GM12874 (cell line): Measurements from ENCODE around the gene PCBP3.

Source experiments
- TF ChIP-seq, protein P1 (sequence below): IDR thresholded peaks from 2 replicates; pipeline ENCODE4 v1.5.1; 2011; ENCODE audit warnings: low read depth, mild to moderate bottlenecking, control low read depth, low read length, moderate library complexity; ENCODE audit not compliant: insufficient read depth

Gene PCBP3

DNA sequence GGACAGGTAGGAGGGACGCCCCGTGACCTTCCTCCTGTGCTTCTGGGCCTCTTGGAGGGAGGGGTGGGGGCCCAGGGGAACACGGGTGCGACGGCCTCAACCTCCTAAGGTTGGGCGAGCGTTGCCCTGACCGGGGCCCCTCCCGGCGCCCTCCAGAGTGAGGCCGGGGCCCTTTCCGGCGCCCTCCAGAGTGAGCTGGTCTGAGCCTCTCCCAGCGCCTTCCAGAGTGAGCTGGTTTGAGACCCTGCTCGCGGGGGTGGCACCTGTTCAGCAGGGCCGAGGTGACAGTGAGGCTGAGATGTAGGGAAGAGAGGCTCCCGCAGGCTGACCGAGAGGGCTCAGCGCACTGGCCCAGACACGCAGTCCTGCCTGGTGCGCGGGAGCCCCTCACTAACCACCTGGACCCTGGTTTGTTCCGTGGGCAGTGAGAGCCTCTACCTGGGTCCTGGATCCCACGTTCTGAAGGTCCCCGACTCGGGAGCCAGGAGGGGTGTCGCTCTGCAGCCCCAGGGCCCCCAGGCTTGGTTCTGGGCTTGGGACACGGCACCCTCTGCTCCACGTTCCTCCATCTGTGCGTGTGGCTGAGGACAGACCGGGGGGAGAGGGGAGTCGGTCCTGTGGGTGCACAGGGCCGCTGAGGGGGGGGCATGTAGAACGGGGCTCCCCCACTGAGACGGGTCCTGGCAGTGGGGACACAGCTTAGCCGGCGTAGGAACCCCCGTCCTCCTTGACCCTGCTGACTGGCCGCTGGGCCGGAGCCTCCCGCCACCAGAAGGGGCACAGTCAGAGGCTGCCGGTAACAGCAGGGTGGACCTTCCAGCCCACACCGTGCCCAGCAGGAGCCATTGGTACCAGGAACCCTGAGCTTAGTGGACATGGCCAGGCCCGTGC lies 339.5 kb downstream of the PCBP3 start:
- TF ChIP-seq, protein P1, sequence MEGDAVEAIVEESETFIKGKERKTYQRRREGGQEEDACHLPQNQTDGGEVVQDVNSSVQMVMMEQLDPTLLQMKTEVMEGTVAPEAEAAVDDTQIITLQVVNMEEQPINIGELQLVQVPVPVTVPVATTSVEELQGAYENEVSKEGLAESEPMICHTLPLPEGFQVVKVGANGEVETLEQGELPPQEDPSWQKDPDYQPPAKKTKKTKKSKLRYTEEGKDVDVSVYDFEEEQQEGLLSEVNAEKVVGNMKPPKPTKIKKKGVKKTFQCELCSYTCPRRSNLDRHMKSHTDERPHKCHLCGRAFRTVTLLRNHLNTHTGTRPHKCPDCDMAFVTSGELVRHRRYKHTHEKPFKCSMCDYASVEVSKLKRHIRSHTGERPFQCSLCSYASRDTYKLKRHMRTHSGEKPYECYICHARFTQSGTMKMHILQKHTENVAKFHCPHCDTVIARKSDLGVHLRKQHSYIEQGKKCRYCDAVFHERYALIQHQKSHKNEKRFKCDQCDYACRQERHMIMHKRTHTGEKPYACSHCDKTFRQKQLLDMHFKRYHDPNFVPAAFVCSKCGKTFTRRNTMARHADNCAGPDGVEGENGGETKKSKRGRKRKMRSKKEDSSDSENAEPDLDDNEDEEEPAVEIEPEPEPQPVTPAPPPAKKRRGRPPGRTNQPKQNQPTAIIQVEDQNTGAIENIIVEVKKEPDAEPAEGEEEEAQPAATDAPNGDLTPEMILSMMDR = no peak

DNA sequence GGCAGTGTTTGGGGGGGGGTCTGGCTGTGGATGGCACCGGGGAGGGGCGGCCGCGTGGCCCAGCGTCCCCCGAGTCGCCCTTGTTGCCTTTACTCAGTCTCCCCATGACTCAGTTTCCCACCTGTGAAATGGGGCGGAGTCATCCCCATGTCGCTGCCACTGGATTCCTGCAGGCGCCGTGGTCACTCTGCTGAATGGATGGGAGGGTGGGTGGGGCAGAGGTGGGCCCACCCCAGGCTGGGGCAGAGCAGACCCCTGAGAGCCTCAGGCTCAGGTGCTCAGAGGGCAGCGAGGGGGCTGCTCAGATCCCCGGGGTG lies 340.1 kb downstream of the PCBP3 start:
- TF ChIP-seq, protein P1 = no peak

DNA sequence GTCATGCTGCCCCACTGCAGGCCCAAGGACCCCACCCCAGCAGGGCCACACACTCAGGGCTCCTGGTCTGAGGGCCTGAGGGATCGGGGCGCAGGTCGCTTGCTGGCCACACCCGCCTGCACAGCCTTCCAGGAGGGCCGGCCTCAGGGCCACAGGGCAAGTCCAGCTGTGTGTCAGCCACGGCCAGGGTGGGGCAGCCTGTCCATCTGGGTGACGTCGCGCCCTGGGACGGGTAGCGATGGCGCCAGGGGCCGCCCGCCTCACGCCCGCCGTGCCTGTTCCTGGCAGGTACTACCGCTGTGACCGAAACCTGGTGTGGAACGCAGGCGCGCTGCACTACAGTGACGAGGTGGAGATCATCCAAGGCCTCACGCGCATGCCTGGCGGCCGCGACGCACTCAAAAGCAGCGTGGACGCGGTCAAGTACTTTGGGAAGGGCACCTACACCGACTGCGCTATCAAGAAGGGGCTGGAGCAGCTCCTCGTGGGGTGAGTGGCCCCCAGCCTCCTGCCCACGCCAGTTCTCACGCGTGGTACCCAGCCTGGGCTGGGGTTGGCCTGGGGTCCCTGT lies 340.5 kb downstream of the PCBP3 start:
- TF ChIP-seq, protein P1 = no peak

DNA sequence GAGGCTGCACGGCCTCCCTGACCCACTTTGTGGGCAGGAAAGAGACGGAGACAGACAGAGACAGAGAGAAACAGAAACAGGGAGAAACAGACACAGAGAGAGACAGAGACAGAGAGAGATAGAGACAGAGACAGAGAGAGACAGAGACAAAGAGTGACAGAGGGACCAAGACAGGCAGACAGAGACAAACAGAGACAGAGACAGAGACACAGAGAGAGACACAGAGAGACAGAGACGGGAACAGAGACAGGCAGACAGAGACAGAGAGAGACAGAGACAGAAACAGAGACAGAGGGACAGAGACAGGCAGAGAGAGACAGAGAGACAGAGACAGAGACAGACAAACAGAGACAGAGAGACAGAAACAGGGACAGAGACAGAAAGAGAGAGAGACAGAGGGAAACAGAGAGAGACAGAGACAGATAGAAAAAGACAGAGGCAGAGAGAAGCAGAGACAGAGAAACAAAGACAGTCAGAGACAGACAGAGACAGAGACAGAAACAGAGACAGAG lies 341.1 kb downstream of the PCBP3 start:
- TF ChIP-seq, protein P1 = no peak

DNA sequence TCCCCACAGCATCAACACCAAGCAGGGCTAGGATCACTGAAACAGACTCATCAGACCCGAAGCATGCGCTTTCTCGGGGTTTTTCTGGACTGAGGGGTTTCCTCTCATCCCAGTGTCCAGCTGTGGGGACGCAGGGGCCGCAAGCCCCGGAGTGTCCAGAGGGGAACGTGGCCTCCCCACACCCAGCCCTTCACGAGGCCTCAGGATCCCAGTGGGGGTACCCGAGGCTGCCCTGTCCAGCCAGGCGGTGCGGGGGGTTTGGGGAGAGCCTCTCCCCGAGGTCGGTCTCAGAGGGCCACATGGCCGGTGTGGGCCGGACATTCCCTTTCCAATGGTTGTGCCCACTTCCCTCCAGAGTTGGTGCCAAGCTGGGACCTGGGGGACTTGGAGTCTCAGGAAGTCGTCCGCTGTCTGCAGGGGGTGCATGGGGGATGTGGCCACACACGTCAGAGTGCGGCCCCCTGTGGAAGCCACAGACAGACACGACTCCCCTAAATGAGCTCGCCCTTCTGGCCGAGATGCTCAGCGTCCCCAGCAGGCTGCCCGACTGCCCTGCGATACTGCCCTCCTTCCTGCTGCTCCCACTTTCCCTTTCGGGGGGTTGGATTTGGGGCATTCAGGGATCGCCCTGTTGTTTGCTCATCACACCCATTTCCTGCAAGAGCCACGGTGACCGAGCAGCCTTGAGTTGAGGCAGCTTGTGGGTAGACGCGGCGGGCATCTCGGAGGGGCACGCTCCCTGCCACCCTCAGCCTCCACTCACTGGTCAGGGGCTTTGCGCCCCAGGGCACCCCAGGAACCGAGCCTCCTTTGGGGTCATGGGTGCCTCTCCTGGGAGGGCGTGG lies 342.2 kb downstream of the PCBP3 start:
- TF ChIP-seq, protein P1 = no peak

DNA sequence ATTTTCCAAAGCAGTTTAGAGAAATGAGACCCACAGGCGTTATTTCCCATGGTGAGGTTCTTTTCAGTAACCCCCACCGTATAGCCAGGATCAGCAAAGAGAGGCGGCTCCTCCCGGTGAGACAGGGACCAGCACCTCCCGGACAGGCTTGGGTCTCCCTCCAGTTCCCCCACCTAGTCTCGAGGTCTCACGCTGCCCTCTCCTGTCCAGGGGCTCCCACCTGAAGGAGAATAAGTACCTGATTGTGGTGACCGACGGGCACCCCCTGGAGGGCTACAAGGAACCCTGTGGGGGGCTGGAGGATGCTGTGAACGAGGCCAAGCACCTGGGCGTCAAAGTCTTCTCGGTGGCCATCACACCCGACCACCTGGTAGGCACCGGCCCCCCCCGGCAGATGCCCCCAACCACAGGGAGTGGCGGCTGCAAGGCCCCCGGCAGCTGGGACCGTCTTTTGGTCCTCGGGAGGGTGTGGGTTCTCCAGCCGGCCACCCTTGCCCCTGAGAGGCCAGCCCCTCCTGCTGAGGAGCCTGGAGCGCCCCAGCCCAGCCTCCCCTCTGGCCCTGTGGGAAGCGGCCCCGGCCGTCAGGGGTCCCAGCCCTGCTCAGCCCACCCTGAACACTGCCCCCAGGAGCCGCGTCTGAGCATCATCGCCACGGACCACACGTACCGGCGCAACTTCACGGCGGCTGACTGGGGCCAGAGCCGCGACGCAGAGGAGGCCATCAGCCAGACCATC lies 343.0 kb downstream of the PCBP3 start:
- TF ChIP-seq, protein P1 = no peak
